ENCODE data around the gene RUNX1.

DNA sequence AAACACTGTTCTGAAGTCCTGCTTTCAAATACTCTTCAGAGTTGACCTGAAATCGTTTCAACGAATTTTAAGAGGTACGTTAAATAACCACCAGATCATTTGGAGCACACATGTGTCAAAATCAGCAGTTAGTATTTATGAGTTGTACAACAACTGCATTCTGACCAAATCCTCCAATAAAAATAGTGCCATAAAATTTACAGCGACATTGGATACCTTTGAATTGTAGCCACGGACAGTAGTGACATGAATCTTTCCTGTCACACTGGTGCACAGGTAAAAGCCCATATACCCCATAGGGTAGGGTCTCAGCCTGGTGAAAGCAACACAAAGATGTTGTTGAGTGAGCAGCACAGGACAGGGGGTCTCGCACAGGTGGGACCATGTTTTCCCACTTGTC, 258.8 kb downstream of the RUNX1 start:
- TF ChIP-seq, protein P1, sequence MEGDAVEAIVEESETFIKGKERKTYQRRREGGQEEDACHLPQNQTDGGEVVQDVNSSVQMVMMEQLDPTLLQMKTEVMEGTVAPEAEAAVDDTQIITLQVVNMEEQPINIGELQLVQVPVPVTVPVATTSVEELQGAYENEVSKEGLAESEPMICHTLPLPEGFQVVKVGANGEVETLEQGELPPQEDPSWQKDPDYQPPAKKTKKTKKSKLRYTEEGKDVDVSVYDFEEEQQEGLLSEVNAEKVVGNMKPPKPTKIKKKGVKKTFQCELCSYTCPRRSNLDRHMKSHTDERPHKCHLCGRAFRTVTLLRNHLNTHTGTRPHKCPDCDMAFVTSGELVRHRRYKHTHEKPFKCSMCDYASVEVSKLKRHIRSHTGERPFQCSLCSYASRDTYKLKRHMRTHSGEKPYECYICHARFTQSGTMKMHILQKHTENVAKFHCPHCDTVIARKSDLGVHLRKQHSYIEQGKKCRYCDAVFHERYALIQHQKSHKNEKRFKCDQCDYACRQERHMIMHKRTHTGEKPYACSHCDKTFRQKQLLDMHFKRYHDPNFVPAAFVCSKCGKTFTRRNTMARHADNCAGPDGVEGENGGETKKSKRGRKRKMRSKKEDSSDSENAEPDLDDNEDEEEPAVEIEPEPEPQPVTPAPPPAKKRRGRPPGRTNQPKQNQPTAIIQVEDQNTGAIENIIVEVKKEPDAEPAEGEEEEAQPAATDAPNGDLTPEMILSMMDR (IDR thresholded peaks at IDR 0.05), result no peak
- TF ChIP-seq POLR2A (IDR thresholded peaks at IDR 0.05) (no peak), POLR2AphosphoS5 (IDR thresholded peaks at IDR 0.05) (no peak)
